Caki2 (cell line): ENCODE data around the gene SREBF2. TPM values are rescaled to one million over a fixed set of nuclear protein-coding genes. Genes with fewer than 3 reads are reported as not detected.

Experiments used
- DNase-seq: peaks from one replicate; pipeline ENCODE4 v3.0.0-alpha.2; 2015; ENCODE audit warnings: low read depth
- in situ Hi-C: cut with HindIII; loops from 2 replicates; pipeline ENCODE4 v1.10.0; 2016; ENCODE audit warnings: low sequenced_read_pairs, low pct_unique_long_range_greater_than_20kb, mixed read lengths
- total RNA-seq: library from RNA; depleted of rRNA; stranded (reverse); fragments of >200 nt; shearing (Covaris generic); gene quantifications from 2 replicates; pipeline ENCODE4 v1.2.3, GENCODE V29; 2014; ENCODE audit warnings: low replicate concordance

The SREBF2 gene
- total RNA-seq, 1 experiment from 2014 or later, result 21.0 TPM

- no peak for DNase-seq
Observed at GRCh38 chr22:41927813-41928212, 94.9 kb downstream of the SREBF2 start.

GRCh38 chr22:41928593-41929417 is 95.9 kb downstream of the SREBF2 start:
- no peak for DNase-seq
- in situ Hi-C loops, result no loop called here

More at GRCh38 chr22:41927813-41928212, 94.9 kb downstream of the SREBF2 start:
- in situ Hi-C loops, result no loop called here

GRCh38 chr22:41929418-41929810 is 96.5 kb downstream of the SREBF2 start:
- in situ Hi-C loops, result no loop called here
- DNase-seq, result no peak

- DNase-seq, result no peak
- in situ Hi-C loops, result no loop called here
Observed at GRCh38 chr22:41931701-41932269, 98.9 kb downstream of the SREBF2 start.

- DNase-seq, result no peak
- in situ Hi-C loops, result no loop called here
Observed at GRCh38 chr22:41932353-41932752, 99.4 kb downstream of the SREBF2 start.

GRCh38 chr22:41933411-41934177 is 100.7 kb downstream of the SREBF2 start:
- no peak for DNase-seq
- in situ Hi-C loops, result no loop called here

GRCh38 chr22:41934284-41935014 is 101.5 kb downstream of the SREBF2 start:
- DNase-seq, result no peak
- in situ Hi-C loops, result no loop called here

GRCh38 chr22:41935015-41935351 is 102.1 kb downstream of the SREBF2 start:
- no peak for DNase-seq
- in situ Hi-C loops, result no loop called here

GRCh38 chr22:41935509-41935908 is 102.6 kb downstream of the SREBF2 start:
- DNase-seq, result no peak
- in situ Hi-C loops, result no loop called here

GRCh38 chr22:41936894-41937169 is 103.9 kb downstream of the SREBF2 start:
- no peak for DNase-seq
- in situ Hi-C loops, result no loop called here

- DNase-seq, result no peak
- in situ Hi-C loops, result no loop called here
Observed at GRCh38 chr22:41939981-41940831, 107.3 kb downstream of the SREBF2 start.

- in situ Hi-C loops, result no loop called here
- DNase-seq, result peak; percentile 77
Observed at GRCh38 chr22:41940832-41941765, 108.2 kb downstream of the SREBF2 start.

- in situ Hi-C loops, result no loop called here
- no peak for DNase-seq
Observed at GRCh38 chr22:41943661-41944209, 110.8 kb downstream of the SREBF2 start.

GRCh38 chr22:41946629-41947423 is 113.9 kb downstream of the SREBF2 start, which contains the start of gene CENPM:
CENPM (minus strand) TSS chr22:41947152; CDS start chr22:41947076, 76 bp downstream.
- DNase-seq, result peak; percentile 97
- in situ Hi-C loops, result no loop called here

- no peak for DNase-seq
- in situ Hi-C loops, result no loop called here
Observed at GRCh38 chr22:41947424-41948080, 114.6 kb downstream of the SREBF2 start.
